T47D (cell line): ENCODE measurements around the gene HOXA6.

ENCODE experiments used
- DNase-seq, 2 experiments: peaks; one replicate each; pipeline versions ENCODE4 v3.0.0 to v3.0.0-alpha.2; 2011 to 2012; ENCODE audit warnings: low read depth in 1 of 2, low spot score in 1 of 2
- JUND ChIP-seq: IDR thresholded peaks from 2 replicates; pipeline ENCODE4 v1.6.1; 2012; ENCODE audit warnings: low read depth
- in situ Hi-C: cut with HindIII; loops from 2 replicates; pipeline ENCODE4 v1.10.0; 2016; ENCODE audit warnings: low sequenced_read_pairs, low pct_unique_long_range_greater_than_20kb

HOXA6 gene

GRCh38 chr7:27126596-27127327, 20.8 kb downstream of the HOXA6 start:
- TF ChIP-seq JUND: no peak
- in situ Hi-C loops: no loop called here
- DNase-seq: no peak

GRCh38 chr7:27125986-27126394, 21.6 kb downstream of the HOXA6 start:
- no peak for TF ChIP-seq JUND
- DNase-seq: no peak
- in situ Hi-C loops: no loop called here

GRCh38 chr7:27124902-27125689, 22.5 kb downstream of the HOXA6 start:
- DNase-seq: no peak
- in situ Hi-C loops: no loop called here
- no peak for TF ChIP-seq JUND

- DNase-seq: no peak
- TF ChIP-seq JUND: no peak
- in situ Hi-C loops: no loop called here
These were observed 23.3 kb downstream of the HOXA6 start for GRCh38 chr7:27124096-27124901.

- in situ Hi-C loops: no loop called here
- TF ChIP-seq JUND: no peak
These were observed 24.0 kb downstream of the HOXA6 start for GRCh38 chr7:27123477-27124053.

DNA sequence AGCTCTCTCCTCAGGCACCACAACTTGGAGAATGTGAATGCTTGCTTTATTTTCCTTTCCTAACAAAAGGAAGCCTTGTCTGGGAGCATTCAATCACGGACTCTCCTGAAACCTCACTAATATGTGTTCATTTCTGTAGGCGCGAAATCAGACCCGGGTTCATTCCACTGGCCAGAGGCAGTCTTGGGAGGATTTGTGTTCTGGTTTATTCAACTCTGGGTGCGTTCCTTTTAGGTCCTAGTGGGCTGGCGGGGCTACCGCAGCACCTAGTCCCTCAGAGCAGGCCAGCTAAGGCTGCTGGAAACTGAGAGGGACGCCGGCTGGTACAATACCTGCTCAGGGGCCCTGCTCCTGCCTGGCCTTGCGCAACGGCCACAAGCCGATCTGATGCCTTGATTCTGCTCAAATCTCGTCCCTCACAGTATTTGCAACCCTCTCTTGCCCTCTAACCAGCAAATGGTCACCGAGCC, 24.5 kb downstream of the HOXA6 start:
- in situ Hi-C loops: no loop called here
- no peak for TF ChIP-seq JUND
- no peak for DNase-seq

More at GRCh38 chr7:27123477-27124053, 24.0 kb downstream of the HOXA6 start:
- no peak for DNase-seq

- DNase-seq: no peak
- in situ Hi-C loops: no loop called here
- TF ChIP-seq JUND: no peak
These were observed 25.3 kb downstream of the HOXA6 start for GRCh38 chr7:27122077-27122910.

GRCh38 chr7:27121684-27122076, 25.9 kb downstream of the HOXA6 start:
- in situ Hi-C loops: no loop called here
- TF ChIP-seq JUND: no peak
- DNase-seq: no peak

- no peak for TF ChIP-seq JUND
- in situ Hi-C loops: no loop called here
- no peak for DNase-seq
These were observed 28.1 kb downstream of the HOXA6 start for GRCh38 chr7:27119412-27119911.

DNA sequence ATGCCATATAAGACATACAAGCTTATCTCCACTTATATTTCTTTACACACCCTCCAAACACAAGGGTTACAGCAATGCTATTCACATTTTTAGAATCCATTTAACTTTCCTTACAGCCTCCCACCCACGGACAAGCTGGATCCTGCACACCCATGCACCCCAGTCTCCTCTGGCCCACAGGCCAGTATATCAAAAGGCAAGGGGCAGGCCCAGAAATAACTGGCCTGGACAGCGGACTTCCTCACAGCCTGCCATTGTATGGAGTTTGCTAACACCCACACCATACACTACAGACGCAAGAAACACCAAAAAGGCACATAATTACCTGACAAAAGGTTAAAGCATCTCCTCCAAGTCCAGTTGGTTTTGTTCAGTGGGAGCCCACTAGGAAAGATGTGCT, 29.0 kb downstream of the HOXA6 start:
- TF ChIP-seq JUND: no peak
- in situ Hi-C loops: no loop called here
- DNase-seq: no peak

GRCh38 chr7:27117887-27118491, 29.6 kb downstream of the HOXA6 start:
- no peak for DNase-seq
- TF ChIP-seq JUND: no peak
- in situ Hi-C loops: no loop called here
